Measurements from ENCODE around the gene DNAL1. TPM values are rescaled to one million over a fixed set of nuclear protein-coding genes. Genes with fewer than 3 reads are reported as not detected.

The DNAL1 gene
- total and polyA plus RNA-seq, 9 of the 15 experiments (the other 6 are each of a cell fraction or from before 2014, with no cell fraction given), result 1.6 to 11.7 (median 4.8) TPM

DNA sequence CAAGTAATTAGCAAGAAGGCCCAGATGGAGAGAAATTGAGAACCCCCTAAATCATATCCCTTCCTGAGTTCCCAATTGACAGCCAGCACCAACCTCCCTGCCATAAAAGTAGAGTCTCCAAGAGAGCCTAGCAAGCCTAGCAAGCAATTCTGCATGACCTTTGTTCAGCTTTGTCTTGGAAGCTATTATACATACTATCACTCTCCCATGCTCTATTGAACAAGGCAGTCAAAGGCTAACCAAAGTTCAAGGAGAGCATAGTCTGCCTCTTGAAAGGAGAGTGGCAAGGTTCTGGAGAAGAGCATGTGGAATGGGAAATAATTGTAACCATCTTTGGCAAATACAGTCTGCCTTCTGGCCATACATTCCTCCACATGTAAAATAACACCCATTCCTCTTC is 45.3 kb upstream of the DNAL1 start:
- Histone ChIP-seq H3K9ac (ENCODE audit: insufficient read depth in 1 of 2, low read depth in 2 of 2, low read length in 2 of 2) (no peak overlapping the region), H2AFZ (ENCODE audit: low read depth, low read length) (no peak overlapping the region), H3K36me3 (ENCODE audit: control insufficient read depth, insufficient read depth, low read length) (no peaks in the 10 kb centered on the region), H3K27me3 (ENCODE audit: control insufficient read depth in 2 of 2, insufficient read depth in 2 of 2, low read length in 2 of 2) (no peaks in the 10 kb centered on the region), H4K20me1 (replicated peaks; ENCODE audit: control insufficient read depth, insufficient read depth, low read length) (no peaks in the 10 kb centered on the region), H3K9me1 (ENCODE audit: control insufficient read depth, insufficient read depth, low read length) (no peaks in the 10 kb centered on the region), H3K4me1 (replicated peaks in 1 of 2; ENCODE audit: control insufficient read depth in 2 of 2, insufficient read depth in 2 of 2, low read length in 2 of 2) (no peaks in the 10 kb centered on the region), H3K4me2 (ENCODE audit: insufficient read depth, low read length) (no peak overlapping the region), H3K4me3 (no peak overlapping the region), H3K27ac (ENCODE audit: extremely low read depth, low read depth, low read length) (no peak overlapping the region), H3K79me2 (ENCODE audit: control insufficient read depth, insufficient read depth, low read length) (no peaks in the 10 kb centered on the region), H3K9me3 (replicated peaks; ENCODE audit: control insufficient read depth, insufficient read depth, low read depth, low read length) (no peaks in the 10 kb centered on the region)
- intact Hi-C loops (cut with micrococcal nuclease), result no loop called here
- BruUV-seq (replicated peaks), result no TSS peak
- POLR2A ChIA-PET, result no interaction called here
- DNase-seq (ENCODE audit: extremely low read depth in 1 of 4, low spot score in 3 of 4) (no peak), FAIRE-seq (no peak), ATAC-seq (no peak)
- in situ Hi-C loops (cut with MboI), result no loop called here
- CTCF ChIA-PET (ENCODE audit: low intra/inter-chr PET ratio), result no interaction called here
- TF ChIP-seq HMGN3 (IDR thresholded peaks at IDR 0.05; ENCODE audit: borderline replicate concordance, extremely low read depth, insufficient read length, low read depth, low read length), result no peak
- TF ChIP-seq ARID1B (IDR thresholded peaks at IDR 0.05), result no peak
- no peak for TF ChIP-seq HNRNPLL (IDR thresholded peaks at IDR 0.05; ENCODE audit: low read depth, low read length, poor library complexity, severe bottlenecking)
- no peak for TF ChIP-seq PHF21A (IDR thresholded peaks at IDR 0.05; ENCODE audit: borderline replicate concordance, low read depth)
- no peak for TF ChIP-seq ILF3 (IDR thresholded peaks at IDR 0.05; ENCODE audit: borderline replicate concordance)
- no peak for TF ChIP-seq U2AF1 (optimal IDR thresholded peaks at IDR 0.05; ENCODE audit: low read depth, low read length)
- TF ChIP-seq, protein P1, sequence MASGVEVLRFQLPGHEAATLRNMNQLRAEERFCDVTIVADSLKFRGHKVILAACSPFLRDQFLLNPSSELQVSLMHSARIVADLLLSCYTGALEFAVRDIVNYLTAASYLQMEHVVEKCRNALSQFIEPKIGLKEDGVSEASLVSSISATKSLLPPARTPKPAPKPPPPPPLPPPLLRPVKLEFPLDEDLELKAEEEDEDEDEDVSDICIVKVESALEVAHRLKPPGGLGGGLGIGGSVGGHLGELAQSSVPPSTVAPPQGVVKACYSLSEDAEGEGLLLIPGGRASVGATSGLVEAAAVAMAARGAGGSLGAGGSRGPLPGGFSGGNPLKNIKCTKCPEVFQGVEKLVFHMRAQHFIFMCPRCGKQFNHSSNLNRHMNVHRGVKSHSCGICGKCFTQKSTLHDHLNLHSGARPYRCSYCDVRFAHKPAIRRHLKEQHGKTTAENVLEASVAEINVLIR (CRISPR knock-in tag; IDR thresholded peaks at IDR 0.05), result no peak
- TF ChIP-seq TAF9B (IDR thresholded peaks at IDR 0.05; ENCODE audit: partially characterized antibody), result no peak
- TF ChIP-seq, protein P2, sequence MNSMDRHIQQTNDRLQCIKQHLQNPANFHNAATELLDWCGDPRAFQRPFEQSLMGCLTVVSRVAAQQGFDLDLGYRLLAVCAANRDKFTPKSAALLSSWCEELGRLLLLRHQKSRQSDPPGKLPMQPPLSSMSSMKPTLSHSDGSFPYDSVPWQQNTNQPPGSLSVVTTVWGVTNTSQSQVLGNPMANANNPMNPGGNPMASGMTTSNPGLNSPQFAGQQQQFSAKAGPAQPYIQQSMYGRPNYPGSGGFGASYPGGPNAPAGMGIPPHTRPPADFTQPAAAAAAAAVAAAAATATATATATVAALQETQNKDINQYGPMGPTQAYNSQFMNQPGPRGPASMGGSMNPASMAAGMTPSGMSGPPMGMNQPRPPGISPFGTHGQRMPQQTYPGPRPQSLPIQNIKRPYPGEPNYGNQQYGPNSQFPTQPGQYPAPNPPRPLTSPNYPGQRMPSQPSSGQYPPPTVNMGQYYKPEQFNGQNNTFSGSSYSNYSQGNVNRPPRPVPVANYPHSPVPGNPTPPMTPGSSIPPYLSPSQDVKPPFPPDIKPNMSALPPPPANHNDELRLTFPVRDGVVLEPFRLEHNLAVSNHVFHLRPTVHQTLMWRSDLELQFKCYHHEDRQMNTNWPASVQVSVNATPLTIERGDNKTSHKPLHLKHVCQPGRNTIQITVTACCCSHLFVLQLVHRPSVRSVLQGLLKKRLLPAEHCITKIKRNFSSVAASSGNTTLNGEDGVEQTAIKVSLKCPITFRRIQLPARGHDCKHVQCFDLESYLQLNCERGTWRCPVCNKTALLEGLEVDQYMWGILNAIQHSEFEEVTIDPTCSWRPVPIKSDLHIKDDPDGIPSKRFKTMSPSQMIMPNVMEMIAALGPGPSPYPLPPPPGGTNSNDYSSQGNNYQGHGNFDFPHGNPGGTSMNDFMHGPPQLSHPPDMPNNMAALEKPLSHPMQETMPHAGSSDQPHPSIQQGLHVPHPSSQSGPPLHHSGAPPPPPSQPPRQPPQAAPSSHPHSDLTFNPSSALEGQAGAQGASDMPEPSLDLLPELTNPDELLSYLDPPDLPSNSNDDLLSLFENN (IDR thresholded peaks at IDR 0.05; ENCODE audit: low read depth in 2 of 2, low read length in 2 of 2), result no peak
- TF ChIP-seq SNRNP70 (optimal IDR thresholded peaks at IDR 0.05; ENCODE audit: low read depth, low read length), result no peak
- TF ChIP-seq, protein P3, sequence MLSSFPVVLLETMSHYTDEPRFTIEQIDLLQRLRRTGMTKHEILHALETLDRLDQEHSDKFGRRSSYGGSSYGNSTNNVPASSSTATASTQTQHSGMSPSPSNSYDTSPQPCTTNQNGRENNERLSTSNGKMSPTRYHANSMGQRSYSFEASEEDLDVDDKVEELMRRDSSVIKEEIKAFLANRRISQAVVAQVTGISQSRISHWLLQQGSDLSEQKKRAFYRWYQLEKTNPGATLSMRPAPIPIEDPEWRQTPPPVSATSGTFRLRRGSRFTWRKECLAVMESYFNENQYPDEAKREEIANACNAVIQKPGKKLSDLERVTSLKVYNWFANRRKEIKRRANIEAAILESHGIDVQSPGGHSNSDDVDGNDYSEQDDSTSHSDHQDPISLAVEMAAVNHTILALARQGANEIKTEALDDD (IDR thresholded peaks at IDR 0.05), result no peak

All from K562 (cell line).